Measurements from ENCODE around the gene IGFBP5. TPM values are rescaled to one million over a fixed set of nuclear protein-coding genes. Genes with fewer than 3 reads are reported as not detected.
A peak's percentile ranks its signal among the peaks of the same experiment; 100 is the strongest.

The IGFBP5 gene
- polyA plus RNA-seq, 3 donors: not detected

DNA sequence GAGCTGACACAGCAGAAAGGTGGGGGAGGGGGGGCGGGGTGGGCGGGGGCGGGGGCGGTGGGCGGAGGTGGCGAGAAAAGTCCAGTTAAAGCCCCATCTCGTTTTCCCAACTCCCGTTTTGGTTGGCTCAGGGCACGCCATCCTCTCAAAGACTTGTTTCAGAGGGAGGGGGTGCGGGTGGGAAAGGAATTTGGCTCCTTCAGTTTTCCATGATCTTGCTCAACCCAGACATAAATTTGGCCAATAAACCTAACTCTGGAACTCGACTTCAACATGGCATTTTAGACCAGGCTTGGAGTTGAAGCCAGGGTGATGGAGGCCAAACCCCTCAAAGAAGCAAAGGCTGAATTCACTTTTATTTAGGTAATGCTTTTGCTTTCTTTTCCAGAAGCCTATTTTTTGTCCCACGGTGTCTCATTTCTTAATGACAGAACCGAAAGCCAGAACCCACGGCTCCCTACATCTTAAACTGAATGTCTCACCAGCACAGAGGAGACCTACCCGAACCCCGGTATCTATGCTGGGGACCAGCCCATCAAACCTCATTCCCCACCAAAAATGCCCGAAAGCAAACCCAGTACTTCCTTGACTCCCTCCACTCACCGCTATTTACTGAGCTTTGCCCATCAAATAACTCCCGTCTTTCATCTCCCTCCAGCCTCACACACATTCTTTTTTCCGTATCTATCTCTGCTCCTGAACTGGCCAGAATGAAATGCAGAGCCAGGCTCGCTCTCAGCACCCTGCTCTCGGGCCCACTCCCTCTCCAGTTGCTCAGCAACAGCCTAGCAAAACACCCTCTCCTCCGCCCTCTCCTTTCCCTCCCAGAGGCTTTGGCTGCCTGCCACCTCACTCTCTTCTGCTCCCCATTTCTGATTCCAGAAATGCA is 4.3 kb downstream of the IGFBP5 start:
- Mint-ChIP-seq H3K27ac (peak overlapping the region in 2 of 7 donors; percentile 4 to 10), H3K9me3 (peaks cover 0 to 20% (median 6%) of the 10 kb centered on the region in 7 donors), H3K27me3 (ENCODE audit: low read depth in 3 of 3) (peaks cover 41 to 74% (median 42%) of the 10 kb centered on the region in 3 donors), H3K36me3 (peaks cover 0 to 6% of the 10 kb centered on the region in 2 donors), H3K4me1 (peaks cover 33% of the 10 kb centered on the region), H3K4me3 (peak overlapping the region in 1 of 2 donors; percentile 79)
- H3K9ac ChIP-seq (ENCODE audit: insufficient read depth, low read length, poor library complexity, severe bottlenecking): no peak overlapping the region
- no peak overlapping the region for H2AFZ ChIP-seq (ENCODE audit: insufficient read depth, low read depth, low read length, poor library complexity, severe bottlenecking)
- 8% methylated on average over 12 of the region's 23 CpGs for WGBS (ENCODE audit: insufficient coverage)
- no peak overlapping the region for H3K4me3 ChIP-seq (replicated peaks in 1 of 3; ENCODE audit: low read depth in 2 of 3, low read length in 3 of 3)
- no peak for DNase-seq
- no peaks in the 10 kb centered on the region for H4K20me1 ChIP-seq (ENCODE audit: insufficient read depth, low read length)
- H3K9me3 ChIP-seq (replicated peaks in 1 of 2; ENCODE audit: control insufficient read depth in 1 of 2, insufficient read depth in 1 of 2, low read length in 2 of 2): peaks cover 0 to 20% of the 10 kb centered on the region in 2 donors
- no peak overlapping the region for H3K4me2 ChIP-seq (replicated peaks; ENCODE audit: extremely low read depth, low read length, poor library complexity, severe bottlenecking)
- TF ChIP-seq, protein P1, sequence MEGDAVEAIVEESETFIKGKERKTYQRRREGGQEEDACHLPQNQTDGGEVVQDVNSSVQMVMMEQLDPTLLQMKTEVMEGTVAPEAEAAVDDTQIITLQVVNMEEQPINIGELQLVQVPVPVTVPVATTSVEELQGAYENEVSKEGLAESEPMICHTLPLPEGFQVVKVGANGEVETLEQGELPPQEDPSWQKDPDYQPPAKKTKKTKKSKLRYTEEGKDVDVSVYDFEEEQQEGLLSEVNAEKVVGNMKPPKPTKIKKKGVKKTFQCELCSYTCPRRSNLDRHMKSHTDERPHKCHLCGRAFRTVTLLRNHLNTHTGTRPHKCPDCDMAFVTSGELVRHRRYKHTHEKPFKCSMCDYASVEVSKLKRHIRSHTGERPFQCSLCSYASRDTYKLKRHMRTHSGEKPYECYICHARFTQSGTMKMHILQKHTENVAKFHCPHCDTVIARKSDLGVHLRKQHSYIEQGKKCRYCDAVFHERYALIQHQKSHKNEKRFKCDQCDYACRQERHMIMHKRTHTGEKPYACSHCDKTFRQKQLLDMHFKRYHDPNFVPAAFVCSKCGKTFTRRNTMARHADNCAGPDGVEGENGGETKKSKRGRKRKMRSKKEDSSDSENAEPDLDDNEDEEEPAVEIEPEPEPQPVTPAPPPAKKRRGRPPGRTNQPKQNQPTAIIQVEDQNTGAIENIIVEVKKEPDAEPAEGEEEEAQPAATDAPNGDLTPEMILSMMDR (IDR thresholded peaks at IDR 0.05): no peak
- H3K27ac ChIP-seq (ENCODE audit: low read depth in 1 of 2, low read length in 2 of 2): no peak overlapping the region
- no peaks in the 10 kb centered on the region for H3K79me2 ChIP-seq (ENCODE audit: insufficient read depth, low read length)
- H3K4me1 ChIP-seq (ENCODE audit: control insufficient read depth in 1 of 2, insufficient read depth in 2 of 2, low read length in 2 of 2): peaks cover 17 to 25% of the 10 kb centered on the region in 2 donors
- H3K27me3 ChIP-seq (ENCODE audit: control insufficient read depth in 2 of 2, insufficient read depth in 2 of 2, low read length in 2 of 2): peaks cover 63 to 78% of the 10 kb centered on the region in 2 donors
- H3K36me3 ChIP-seq (replicated peaks in 1 of 2; ENCODE audit: control insufficient read depth in 1 of 2, insufficient read depth in 2 of 2, low read length in 2 of 2): no peaks in the 10 kb centered on the region
- intact Hi-C loops (cut with micrococcal nuclease): no loop called here

GRCh38 chr2:216690456-216690852 is 4.9 kb downstream of the IGFBP5 start:
- intact Hi-C loops (cut with micrococcal nuclease): no loop called here
- H3K27me3 ChIP-seq (ENCODE audit: control insufficient read depth in 2 of 2, insufficient read depth in 2 of 2, low read length in 2 of 2): peaks cover 57 to 71% of the 10 kb centered on the region in 2 donors
- Mint-ChIP-seq H3K27me3 (ENCODE audit: low read depth in 3 of 3) (peaks cover 42 to 71% (median 45%) of the 10 kb centered on the region in 3 donors), H3K9me3 (peaks cover 0 to 20% (median 6%) of the 10 kb centered on the region in 7 donors), H3K4me1 (peaks cover 33% of the 10 kb centered on the region), H3K36me3 (peaks cover 0 to 6% of the 10 kb centered on the region in 2 donors), H3K4me3 (peak overlapping the region in 1 of 2 donors; percentile 66), H3K27ac (peak overlapping the region in 1 of 7 donors; percentile 46)
- no peaks in the 10 kb centered on the region for H4K20me1 ChIP-seq (ENCODE audit: insufficient read depth, low read length)
- H2AFZ ChIP-seq (ENCODE audit: insufficient read depth, low read depth, low read length, poor library complexity, severe bottlenecking): no peak overlapping the region
- H3K36me3 ChIP-seq (replicated peaks in 1 of 2; ENCODE audit: control insufficient read depth in 1 of 2, insufficient read depth in 2 of 2, low read length in 2 of 2): no peaks in the 10 kb centered on the region
- H3K4me2 ChIP-seq (replicated peaks; ENCODE audit: extremely low read depth, low read length, poor library complexity, severe bottlenecking): no peak overlapping the region
- no peak overlapping the region for H3K27ac ChIP-seq (ENCODE audit: low read depth in 1 of 2, low read length in 2 of 2)
- H3K79me2 ChIP-seq (ENCODE audit: insufficient read depth, low read length): no peaks in the 10 kb centered on the region
- peaks cover 0 to 18% of the 10 kb centered on the region in 2 donors for H3K9me3 ChIP-seq (replicated peaks in 1 of 2; ENCODE audit: control insufficient read depth in 1 of 2, insufficient read depth in 1 of 2, low read length in 2 of 2)
- TF ChIP-seq, protein P1 (IDR thresholded peaks at IDR 0.05): no peak
- DNase-seq: no peak
- H3K9ac ChIP-seq (ENCODE audit: insufficient read depth, low read length, poor library complexity, severe bottlenecking): no peak overlapping the region
- no peak overlapping the region for H3K4me3 ChIP-seq (replicated peaks in 1 of 3; ENCODE audit: low read depth in 2 of 3, low read length in 3 of 3)
- peaks cover 17 to 25% of the 10 kb centered on the region in 2 donors for H3K4me1 ChIP-seq (ENCODE audit: control insufficient read depth in 1 of 2, insufficient read depth in 2 of 2, low read length in 2 of 2)
- WGBS (ENCODE audit: insufficient coverage): 57% methylated on average over 4 of the region's 6 CpGs

All from CD14-positive monocyte (primary cell).